A549 (cell line): ENCODE results near the gene NMRAL1.

Experiments
- ATOH8 ChIP-seq: fragments of 250-450 bp; sonication (Bioruptor Pico); IDR thresholded peaks from 2 replicates; pipeline ENCODE4 v1.5.0; 2020; ENCODE audit warnings: low read depth, mild to moderate bottlenecking, moderate library complexity
- CHD4 ChIP-seq: fragments of 200-600 bp; sonication (generic); IDR thresholded peaks from 2 replicates; pipeline ENCODE4 v1.6.1; 2016; ENCODE audit warnings: antibody characterized with exemption, mild to moderate bottlenecking, borderline replicate concordance
- CTCF ChIP-seq: fragments of >200 bp; sonication (Bioruptor Twin); formaldehyde crosslinking; IDR thresholded peaks from 3 replicates; pipeline ENCODE4 v1.5.1; 2016
- ELK1 ChIP-seq: fragments of 150-350 bp; IDR thresholded peaks from 2 replicates; pipeline ENCODE4 v1.6.1; 2014; ENCODE audit warnings: low read depth, mild to moderate bottlenecking, low read length
- FOSB ChIP-seq: fragments of 250-450 bp; sonication (Bioruptor Pico); IDR thresholded peaks from 2 replicates; pipeline ENCODE4 v1.5.0; 2020; ENCODE audit warnings: mild to moderate bottlenecking, moderate library complexity
- HOXA7 ChIP-seq: fragments of 250-450 bp; sonication (Bioruptor Pico); IDR thresholded peaks from 2 replicates; pipeline ENCODE4 v1.5.0; 2020; ENCODE audit warnings: mild to moderate bottlenecking, moderate library complexity
- JUN ChIP-seq, 2 experiments: fragments of >200 bp; sonication (Bioruptor Twin); formaldehyde crosslinking; IDR thresholded peaks; 2 replicates in 1 of 2; 3 replicates in 1 of 2; pipeline ENCODE4 v1.6.1; 2016 to 2017
- KDM1A ChIP-seq: fragments of 200-600 bp; sonication (generic); IDR thresholded peaks from 2 replicates; pipeline ENCODE4 v1.6.1; 2016; ENCODE audit warnings: low read depth, mild to moderate bottlenecking
- MYC ChIP-seq: IDR thresholded peaks from 2 replicates; pipeline ENCODE4 v1.6.1; 2012; ENCODE audit warnings: mild to moderate bottlenecking, inconsistent platforms, low read length, improper control_type of control experiment, borderline replicate concordance
- POLR2A ChIP-seq: IDR thresholded peaks from 2 replicates; pipeline ENCODE4 v1.6.1; 2012; ENCODE audit warnings: mild to moderate bottlenecking, low read length
- REST ChIP-seq: fragments of 200-600 bp; sonication (generic); IDR thresholded peaks from 2 replicates; pipeline ENCODE4 v1.6.1; 2016; ENCODE audit warnings: antibody characterized with exemption, mild to moderate bottlenecking, moderate library complexity
- RFX5 ChIP-seq: fragments of 450-650 bp; IDR thresholded peaks from 2 replicates; pipeline ENCODE4 v1.7.1; 2014; ENCODE audit warnings: antibody characterized with exemption, mild to moderate bottlenecking, moderate library complexity
- USF2 ChIP-seq: fragments of 450-650 bp; IDR thresholded peaks from 2 replicates; pipeline ENCODE4 v1.6.1; 2014; ENCODE audit warnings: antibody characterized with exemption

- no peak for TF ChIP-seq CTCF
- no peak for TF ChIP-seq JUN (IDR thresholded peaks at IDR 0.05)
- no peak for TF ChIP-seq USF2
- no peak for TF ChIP-seq REST
- no peak for TF ChIP-seq CHD4
- TF ChIP-seq RFX5: no peak
- TF ChIP-seq ELK1: no peak
- no peak for TF ChIP-seq HOXA7 (CRISPR knock-in tag)
- TF ChIP-seq POLR2A: no peak
- no peak for TF ChIP-seq ATOH8
- TF ChIP-seq MYC: no peak
- TF ChIP-seq KDM1A: no peak
- TF ChIP-seq FOSB: no peak
Measured at GRCh38 chr16:4520913-4521312, 46.5 kb upstream of the NMRAL1 start.
